ENCODE results near the gene TTF1.
"Not testable (repeated sequence)": the region's sequence is repeated elsewhere in the genome, so short reads cannot be mapped to it uniquely, and the experiment has no call there.

TTF1 gene

GRCh38 chr9:132411091-132411508 is 4.5 kb upstream of the TTF1 start:
- DNase-seq (ENCODE audit: low spot score), result no peak

GRCh38 chr9:132410642-132411041 is 4.0 kb upstream of the TTF1 start:
- DNase-seq (ENCODE audit: low spot score), result no peak

GRCh38 chr9:132409828-132410528 is 3.3 kb upstream of the TTF1 start, which contains the start of gene CFAP77:
Gene CFAP77 (plus strand): TSS chr9:132410211. CDS start chr9:132410272, 61 bp downstream.
- DNase-seq (ENCODE audit: low spot score), result peak; percentile 51

DNA sequence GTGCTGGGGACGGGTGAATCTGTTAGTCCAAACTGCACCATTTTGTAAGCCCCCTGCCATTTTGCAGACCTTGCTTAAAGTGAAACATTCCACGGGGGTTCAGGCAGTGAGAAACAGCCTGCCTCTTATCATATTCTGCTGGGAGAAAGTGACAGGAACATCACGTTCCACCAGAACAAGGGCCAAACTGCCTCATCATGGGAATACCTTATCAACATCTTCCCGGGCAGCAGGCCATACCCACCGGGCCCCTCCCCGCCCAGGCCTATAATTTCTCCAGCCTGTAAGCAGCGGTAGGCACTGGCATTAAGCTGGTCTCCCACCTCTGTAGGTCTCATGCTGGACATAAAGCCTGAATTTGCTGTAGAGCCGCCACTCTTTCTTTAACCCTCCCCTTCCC is 1.9 kb upstream of the TTF1 start:
- no peak for DNase-seq (ENCODE audit: low spot score)

- no peak for DNase-seq (ENCODE audit: low spot score)
These were observed 556 bp upstream of the TTF1 start for GRCh38 chr9:132407196-132407595.

DNA sequence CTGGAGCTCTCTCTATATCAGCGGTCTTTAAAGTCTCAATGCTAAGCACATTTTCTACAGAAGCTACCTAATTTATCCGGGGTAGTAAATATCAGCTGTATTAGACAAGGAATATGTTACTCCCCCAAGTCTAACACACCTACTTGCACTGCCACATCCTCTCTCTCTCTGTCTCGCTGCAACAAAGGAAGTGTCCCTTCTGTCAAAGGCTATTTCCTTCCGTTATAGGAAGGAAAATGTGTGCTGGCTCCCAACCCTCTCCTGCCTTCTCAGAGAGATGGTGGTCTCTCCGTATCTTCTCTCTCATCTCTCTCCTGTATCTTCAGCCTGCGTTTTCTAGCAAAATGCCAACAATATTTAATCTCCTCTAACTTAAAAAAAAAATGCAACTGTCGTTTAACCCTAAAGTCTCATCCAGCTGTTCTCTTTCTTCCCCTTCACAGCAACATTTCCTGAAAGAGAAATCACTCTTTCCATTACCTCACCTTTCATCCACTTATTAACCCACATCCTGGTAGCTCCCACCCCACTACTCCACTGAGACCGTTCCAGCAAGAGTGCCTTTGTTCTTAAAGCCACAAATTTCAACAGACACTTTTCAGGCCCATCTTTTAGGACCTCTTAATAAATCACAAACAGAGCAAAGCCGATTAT is 2.3 kb downstream of the TTF1 start:
- no peak for DNase-seq (ENCODE audit: low spot score)

DNA sequence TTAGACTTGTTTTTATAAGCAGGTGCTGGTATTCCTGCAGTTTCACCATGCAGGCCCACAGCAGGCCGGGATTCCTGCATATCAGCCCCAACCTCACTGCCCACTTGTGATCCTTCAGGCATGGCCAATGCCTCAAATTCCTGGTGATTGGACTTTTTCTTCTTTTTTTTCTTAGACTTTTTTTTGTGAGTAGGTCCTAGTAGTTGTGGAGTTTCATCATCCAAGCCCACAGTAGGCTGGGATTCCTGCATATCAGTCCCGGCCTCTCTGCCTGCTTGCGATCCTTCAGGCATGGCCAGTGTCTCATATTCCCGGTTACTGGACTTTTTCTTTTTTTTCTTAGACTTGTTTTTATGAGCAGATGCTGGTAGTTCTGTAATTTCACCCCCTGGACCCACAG is 4.8 kb downstream of the TTF1 start:
- DNase-seq (ENCODE audit: low spot score), result no peak

- DNase-seq (ENCODE audit: low spot score), result no peak
These were observed 11.1 kb downstream of the TTF1 start for GRCh38 chr9:132395560-132395959.

- DNase-seq (ENCODE audit: low spot score), result no peak
These were observed 15.2 kb downstream of the TTF1 start for GRCh38 chr9:132391449-132391848.

DNA sequence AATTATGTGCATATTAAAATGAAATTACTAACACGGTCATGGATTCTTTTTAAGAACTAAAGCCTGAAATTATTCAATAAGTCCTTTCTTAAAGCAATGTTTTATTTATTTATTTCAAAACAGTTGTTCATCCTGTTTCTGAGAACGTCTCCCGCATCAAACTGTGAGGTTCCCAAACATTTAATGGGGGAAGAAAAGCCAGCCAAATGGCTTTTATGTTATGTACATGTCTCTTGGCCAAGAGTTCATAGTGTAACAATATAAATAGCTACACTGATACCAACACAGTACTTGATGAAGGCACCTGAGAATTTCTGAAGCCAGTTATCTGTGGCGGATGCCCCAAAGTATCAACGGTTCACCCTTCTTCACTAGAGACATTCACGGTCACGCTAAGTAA is 15.7 kb downstream of the TTF1 start:
- no peak for DNase-seq (ENCODE audit: low spot score)

GRCh38 chr9:132387133-132387532 is 19.5 kb downstream of the TTF1 start:
- DNase-seq (ENCODE audit: low spot score), result no peak

DNA sequence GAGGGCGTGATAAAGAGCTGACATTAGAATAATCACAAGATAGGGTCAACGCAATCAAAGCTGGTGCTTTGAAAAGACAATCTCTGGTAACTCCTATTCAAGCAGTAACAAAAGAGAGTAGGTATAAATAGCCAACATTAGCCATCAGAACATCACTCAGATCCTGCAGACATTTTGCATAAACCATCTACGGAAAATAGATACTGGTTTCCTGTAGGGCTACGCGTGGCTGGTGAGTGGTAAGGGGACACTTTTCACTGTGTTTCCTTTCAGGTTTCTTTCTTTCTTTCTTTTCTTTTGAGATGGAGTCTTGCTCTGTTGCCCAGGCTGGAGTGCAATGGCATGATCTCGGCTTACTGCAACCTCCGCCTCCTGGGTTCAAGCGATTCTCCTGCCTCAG is 22.3 kb downstream of the TTF1 start:
- no peak for DNase-seq (ENCODE audit: low spot score)

- no peak for DNase-seq (ENCODE audit: low spot score)
These were observed 23.2 kb downstream of the TTF1 start for GRCh38 chr9:132383462-132383883.

DNA sequence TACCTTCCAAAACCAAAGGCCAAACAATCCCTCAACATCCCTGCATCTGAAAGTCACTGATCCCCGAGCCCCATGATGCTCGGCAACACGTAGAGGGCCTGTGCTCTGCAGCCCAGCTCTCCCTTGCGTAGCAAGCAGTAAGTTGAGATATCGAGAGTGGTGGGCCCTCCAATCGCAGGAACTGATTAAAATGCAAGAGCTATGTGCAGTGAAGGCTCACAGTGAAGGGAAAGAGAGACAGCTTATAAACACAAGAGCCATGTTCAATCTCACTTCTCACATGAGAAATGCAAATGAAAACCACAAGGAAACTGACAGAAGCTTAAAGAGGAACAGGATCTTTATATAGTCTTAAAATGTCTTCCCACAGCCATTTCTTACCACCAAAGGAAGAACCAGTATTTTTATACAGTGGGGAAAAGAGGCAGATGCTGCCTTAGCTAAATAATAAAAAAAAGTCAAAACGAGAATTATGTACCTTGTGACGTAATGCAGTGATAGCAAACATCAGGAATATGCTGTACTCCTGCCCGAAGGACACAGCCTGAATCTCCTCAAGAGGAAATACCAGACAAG is 24.6 kb downstream of the TTF1 start:
- no peak for DNase-seq (ENCODE audit: low spot score)

DNA sequence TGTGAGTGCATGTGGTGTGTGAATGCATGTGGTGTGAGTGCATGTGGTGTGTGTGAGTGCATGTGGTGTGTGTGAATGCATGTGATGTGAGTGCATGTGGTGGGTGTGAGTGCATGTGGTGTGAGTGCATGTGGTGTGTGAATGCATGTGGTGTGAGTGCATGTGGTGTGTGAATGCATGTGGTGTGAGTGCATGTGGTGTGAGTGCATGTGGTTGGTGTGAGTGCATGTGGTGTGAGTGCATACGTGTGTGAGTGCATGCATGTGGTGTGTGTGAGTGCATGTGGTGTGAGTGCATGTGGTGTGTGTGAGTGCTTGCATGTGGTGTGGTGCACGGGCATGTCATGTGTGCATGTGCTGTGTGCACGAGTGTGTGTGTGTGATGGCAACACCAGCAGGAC is 28.2 kb downstream of the TTF1 start:
- not testable (repeated sequence) for DNase-seq (ENCODE audit: low spot score)

GRCh38 chr9:132377769-132378168 is 28.9 kb downstream of the TTF1 start:
- DNase-seq (ENCODE audit: low spot score), result not testable (repeated sequence)

DNA sequence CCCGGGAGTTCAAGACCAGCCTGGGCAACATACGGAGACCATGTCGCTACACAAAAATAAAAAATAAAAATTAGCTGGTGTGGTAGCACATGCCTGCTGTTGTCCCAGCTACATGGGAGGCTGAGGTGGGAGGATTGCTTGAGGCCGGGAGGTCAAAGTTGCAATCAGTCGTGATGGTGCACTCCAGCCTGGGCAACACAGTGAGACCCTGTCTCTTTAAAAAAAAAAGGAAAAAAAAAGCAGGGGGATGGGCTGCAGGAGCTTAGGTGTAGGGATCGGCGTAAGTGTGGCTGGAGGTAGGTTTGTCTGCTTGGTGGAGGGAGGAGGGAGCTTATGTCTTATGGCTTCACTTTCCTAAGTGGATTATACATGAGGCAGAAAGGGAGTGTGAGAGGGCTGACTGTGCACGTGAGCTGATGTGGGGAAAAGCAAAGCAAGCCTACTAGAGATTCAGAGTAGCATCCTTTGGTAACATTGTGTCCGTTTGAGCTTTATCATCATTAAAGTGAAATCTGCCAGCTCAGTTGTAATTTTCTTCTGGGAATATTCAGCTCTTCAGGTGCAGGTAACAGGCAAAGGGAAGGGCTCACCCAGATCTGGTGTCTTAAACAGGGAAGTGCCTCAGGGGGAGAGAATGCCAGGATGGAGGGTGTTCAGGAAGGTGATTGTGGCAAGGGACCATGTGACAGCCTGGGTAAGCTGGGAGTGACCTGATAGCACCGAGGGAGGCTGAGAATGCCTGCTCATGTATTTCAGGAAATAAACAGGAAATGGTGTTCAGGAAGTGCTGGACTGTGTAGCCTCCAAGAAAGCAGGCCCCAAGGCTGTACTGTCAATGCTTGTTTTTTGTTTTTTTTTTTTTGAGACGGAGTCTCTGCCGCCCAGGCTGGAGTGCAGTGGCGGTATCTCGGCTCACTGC is 34.2 kb downstream of the TTF1 start:
- peak; percentile 42 for DNase-seq (ENCODE audit: low spot score)

- no peak for DNase-seq (ENCODE audit: low spot score)
These were observed 36.0 kb downstream of the TTF1 start for GRCh38 chr9:132370592-132370991.

DNA sequence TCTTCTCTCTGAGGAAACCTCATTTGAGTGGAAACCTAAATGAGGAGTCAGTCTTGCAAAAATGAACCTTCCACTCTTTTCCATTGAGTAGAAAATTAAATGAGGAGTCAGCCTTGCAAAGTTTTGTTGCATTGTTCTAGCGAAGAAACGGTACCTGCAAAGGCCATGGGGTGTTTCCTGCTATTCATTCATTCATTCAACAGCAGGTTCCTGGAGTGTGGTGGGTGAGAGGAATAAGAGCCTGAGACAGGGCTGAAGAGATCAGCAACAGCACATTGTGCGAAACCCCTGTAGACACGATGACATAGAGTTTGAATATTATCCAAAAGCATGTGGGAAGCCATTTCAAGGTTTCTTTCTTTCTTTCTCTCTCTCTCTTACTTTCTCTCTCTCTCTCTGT is 37.2 kb downstream of the TTF1 start:
- DNase-seq (ENCODE audit: low spot score), result no peak

GRCh38 chr9:132367613-132368313 is 38.9 kb downstream of the TTF1 start:
- no peak for DNase-seq (ENCODE audit: low spot score)

GRCh38 chr9:132366481-132366880 is 40.2 kb downstream of the TTF1 start:
- no peak for DNase-seq (ENCODE audit: low spot score)

DNA sequence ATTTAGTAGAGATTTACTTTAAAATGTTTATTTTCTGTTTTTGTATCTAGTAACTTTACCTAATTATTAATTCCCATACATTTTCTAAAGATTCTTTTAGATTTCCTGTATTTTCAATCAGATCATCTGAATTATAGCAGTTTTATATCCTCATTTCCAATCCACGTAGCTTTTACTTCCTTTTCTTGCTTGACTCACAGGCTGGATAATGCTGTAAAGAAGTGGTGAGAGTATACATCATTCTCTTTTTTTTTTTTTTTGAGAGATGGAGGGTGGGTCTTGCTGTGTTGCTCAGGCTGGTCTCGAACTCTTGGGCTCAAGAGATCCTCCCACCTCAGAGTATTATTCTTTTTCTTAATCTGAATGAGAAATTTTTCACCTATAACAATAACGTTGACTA is 40.7 kb downstream of the TTF1 start:
- DNase-seq (ENCODE audit: low spot score), result no peak
